OCI-LY1 (cell line): ENCODE data around the gene OGA.

ENCODE experiments used
- CTCF ChIP-seq: fragments of 200-600 bp; sonication (generic), shearing (Covaris generic); IDR thresholded peaks from 2 replicates; pipeline ENCODE4 v1.5.1; 2017; ENCODE audit warnings: mild to moderate bottlenecking, antibody characterized with exemption, low read length, moderate library complexity, mixed read lengths
- EZH2 ChIP-seq: fragments of 200-600 bp; sonication (generic), shearing (Covaris generic); IDR thresholded peaks from 2 replicates; pipeline ENCODE4 v1.8.0; 2017; ENCODE audit warnings: borderline replicate concordance, mixed run types, mild to moderate bottlenecking, antibody characterized with exemption, low read length, moderate library complexity, mixed read lengths

GRCh38 chr10:101781984-101782810 is 36.0 kb downstream of the OGA start:
- TF ChIP-seq EZH2 (no peak), CTCF (no peak)
